ENCODE results near the gene CENPN. TPM values are rescaled to one million over a fixed set of nuclear protein-coding genes. Genes with fewer than 3 reads are reported as not detected.

The CENPN gene
- total RNA-seq, 1 experiment from 2014 or later: 56.6 TPM

- peaks cover 8% of the 10 kb centered on the region; the same call in 1 of the 2 replicates for H3K36me3 ChIP-seq (ENCODE audit: control insufficient read depth, insufficient read depth, low read length)
- no peaks in the 10 kb centered on the region for H3K27me3 ChIP-seq (ENCODE audit: control insufficient read depth, insufficient read depth, low read length)
- BruUV-seq (replicated peaks): no TSS peak
- TF ChIP-seq POLR2AphosphoS5 (IDR thresholded peaks at IDR 0.05; ENCODE audit: low read depth, low read length): no peak
- TF ChIP-seq, protein P1, sequence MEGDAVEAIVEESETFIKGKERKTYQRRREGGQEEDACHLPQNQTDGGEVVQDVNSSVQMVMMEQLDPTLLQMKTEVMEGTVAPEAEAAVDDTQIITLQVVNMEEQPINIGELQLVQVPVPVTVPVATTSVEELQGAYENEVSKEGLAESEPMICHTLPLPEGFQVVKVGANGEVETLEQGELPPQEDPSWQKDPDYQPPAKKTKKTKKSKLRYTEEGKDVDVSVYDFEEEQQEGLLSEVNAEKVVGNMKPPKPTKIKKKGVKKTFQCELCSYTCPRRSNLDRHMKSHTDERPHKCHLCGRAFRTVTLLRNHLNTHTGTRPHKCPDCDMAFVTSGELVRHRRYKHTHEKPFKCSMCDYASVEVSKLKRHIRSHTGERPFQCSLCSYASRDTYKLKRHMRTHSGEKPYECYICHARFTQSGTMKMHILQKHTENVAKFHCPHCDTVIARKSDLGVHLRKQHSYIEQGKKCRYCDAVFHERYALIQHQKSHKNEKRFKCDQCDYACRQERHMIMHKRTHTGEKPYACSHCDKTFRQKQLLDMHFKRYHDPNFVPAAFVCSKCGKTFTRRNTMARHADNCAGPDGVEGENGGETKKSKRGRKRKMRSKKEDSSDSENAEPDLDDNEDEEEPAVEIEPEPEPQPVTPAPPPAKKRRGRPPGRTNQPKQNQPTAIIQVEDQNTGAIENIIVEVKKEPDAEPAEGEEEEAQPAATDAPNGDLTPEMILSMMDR (IDR thresholded peaks at IDR 0.05): peak; percentile 68
- DNase-seq (ENCODE audit: low read depth, low spot score): no peak
- H3K4me1 ChIP-seq (ENCODE audit: control insufficient read depth, insufficient read depth, low read length): peaks cover 8% of the 10 kb centered on the region
- H3K4me3 ChIP-seq (ENCODE audit: low read depth in 2 of 2, low read length in 2 of 2): peak overlapping the region; percentile 84 to 88
- no peaks in the 10 kb centered on the region for H3K9me3 ChIP-seq (ENCODE audit: control insufficient read depth, insufficient read depth, low read depth, low read length)
- ATAC-seq: no peak
- in situ Hi-C loops (cut with HindIII; ENCODE audit: low pct_unique_long_range_greater_than_20kb, low sequenced_read_pairs) (no loop called here), intact Hi-C loops (cut with micrococcal nuclease; ENCODE audit: unreplicated experiment) (loop anchor here (10.0 kb wide), 1 partner anchor 730 kb away; no protein-coding TSS in a partner anchor)
- H3K27ac ChIP-seq (ENCODE audit: low read length): peak overlapping the region; percentile 88
- POLR2A ChIA-PET: interaction anchor here (0.6 kb wide), 1 partner anchor 13 kb away, joined by 8 read pairs; no protein-coding TSS in a partner anchor
- CTCF ChIA-PET: interaction anchor here (0.8 to 1.2 kb wide), 2 partner anchors 72 to 887 kb away, joined by 3 to 4 read pairs; partner anchors contain the start of gene C16orf46
These were observed 2.2 kb upstream of the CENPN start for GRCh38 chr16:81004646-81005353.

DNA sequence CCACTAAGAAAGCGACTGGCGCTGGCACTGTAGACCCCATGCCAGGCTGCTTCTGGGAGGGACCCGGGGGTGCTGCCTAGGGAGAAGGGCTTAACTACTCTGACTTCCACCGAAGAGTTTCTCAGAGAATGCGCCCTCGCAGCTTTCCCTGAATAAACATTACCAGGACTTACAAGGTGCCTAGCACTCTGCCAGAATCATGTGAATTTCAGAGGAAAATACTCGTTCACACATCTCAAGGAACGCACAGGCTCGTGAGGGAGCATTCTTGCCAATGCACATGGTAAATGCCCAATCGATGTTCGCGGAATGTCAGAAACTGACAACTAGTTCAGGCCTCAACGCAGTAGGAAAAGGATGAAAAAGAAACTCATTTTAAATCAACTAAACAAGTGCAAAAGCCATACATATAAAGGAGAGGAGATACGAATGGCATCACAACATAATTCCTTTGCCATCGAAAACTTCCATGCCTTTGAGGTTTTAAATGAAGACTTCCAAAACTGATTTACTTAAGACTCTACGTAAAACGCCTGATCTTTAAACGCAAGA, 1.3 kb upstream of the CENPN start:
- no peak for TF ChIP-seq SIN3A (IDR thresholded peaks at IDR 0.05; ENCODE audit: borderline replicate concordance, insufficient read depth, low read depth, low read length)
- no peak for TF ChIP-seq POLR2AphosphoS5 (IDR thresholded peaks at IDR 0.05; ENCODE audit: low read depth, low read length)
- TF ChIP-seq TCF7L2 (IDR thresholded peaks at IDR 0.05; ENCODE audit: low read depth, low read length): no peak
- TF ChIP-seq, protein P2, sequence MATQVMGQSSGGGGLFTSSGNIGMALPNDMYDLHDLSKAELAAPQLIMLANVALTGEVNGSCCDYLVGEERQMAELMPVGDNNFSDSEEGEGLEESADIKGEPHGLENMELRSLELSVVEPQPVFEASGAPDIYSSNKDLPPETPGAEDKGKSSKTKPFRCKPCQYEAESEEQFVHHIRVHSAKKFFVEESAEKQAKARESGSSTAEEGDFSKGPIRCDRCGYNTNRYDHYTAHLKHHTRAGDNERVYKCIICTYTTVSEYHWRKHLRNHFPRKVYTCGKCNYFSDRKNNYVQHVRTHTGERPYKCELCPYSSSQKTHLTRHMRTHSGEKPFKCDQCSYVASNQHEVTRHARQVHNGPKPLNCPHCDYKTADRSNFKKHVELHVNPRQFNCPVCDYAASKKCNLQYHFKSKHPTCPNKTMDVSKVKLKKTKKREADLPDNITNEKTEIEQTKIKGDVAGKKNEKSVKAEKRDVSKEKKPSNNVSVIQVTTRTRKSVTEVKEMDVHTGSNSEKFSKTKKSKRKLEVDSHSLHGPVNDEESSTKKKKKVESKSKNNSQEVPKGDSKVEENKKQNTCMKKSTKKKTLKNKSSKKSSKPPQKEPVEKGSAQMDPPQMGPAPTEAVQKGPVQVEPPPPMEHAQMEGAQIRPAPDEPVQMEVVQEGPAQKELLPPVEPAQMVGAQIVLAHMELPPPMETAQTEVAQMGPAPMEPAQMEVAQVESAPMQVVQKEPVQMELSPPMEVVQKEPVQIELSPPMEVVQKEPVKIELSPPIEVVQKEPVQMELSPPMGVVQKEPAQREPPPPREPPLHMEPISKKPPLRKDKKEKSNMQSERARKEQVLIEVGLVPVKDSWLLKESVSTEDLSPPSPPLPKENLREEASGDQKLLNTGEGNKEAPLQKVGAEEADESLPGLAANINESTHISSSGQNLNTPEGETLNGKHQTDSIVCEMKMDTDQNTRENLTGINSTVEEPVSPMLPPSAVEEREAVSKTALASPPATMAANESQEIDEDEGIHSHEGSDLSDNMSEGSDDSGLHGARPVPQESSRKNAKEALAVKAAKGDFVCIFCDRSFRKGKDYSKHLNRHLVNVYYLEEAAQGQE (IDR thresholded peaks at IDR 0.05; ENCODE audit: insufficient read depth in 1 of 2, low read depth in 2 of 2, low read length in 1 of 2): no peak
- TF ChIP-seq, protein P1 (IDR thresholded peaks at IDR 0.05): no peak
- intact Hi-C loops (cut with micrococcal nuclease; ENCODE audit: unreplicated experiment) (loop anchor here (10.0 kb wide), 1 partner anchor 729 kb away; no protein-coding TSS in a partner anchor), in situ Hi-C loops (cut with HindIII; ENCODE audit: low pct_unique_long_range_greater_than_20kb, low sequenced_read_pairs) (no loop called here)
- Histone ChIP-seq H3K27me3 (ENCODE audit: control insufficient read depth, insufficient read depth, low read length) (no peaks in the 10 kb centered on the region), H3K4me3 (ENCODE audit: low read depth in 2 of 2, low read length in 2 of 2) (peak overlapping the region; percentile 84 to 88), H3K9me3 (ENCODE audit: control insufficient read depth, insufficient read depth, low read depth, low read length) (no peaks in the 10 kb centered on the region), H3K36me3 (ENCODE audit: control insufficient read depth, insufficient read depth, low read length) (peaks cover 8% of the 10 kb centered on the region; the same call in 1 of the 2 replicates), H3K27ac (ENCODE audit: low read length) (peak overlapping the region; percentile 88), H3K4me1 (ENCODE audit: control insufficient read depth, insufficient read depth, low read length) (peaks cover 8% of the 10 kb centered on the region)
- TSS peak; percentile 65 for BruUV-seq (replicated peaks)
- ATAC-seq (no peak), DNase-seq (ENCODE audit: low read depth, low spot score) (no peak)
- CTCF ChIA-PET: interaction anchor here (0.5 kb wide), 1 partner anchor 12 kb away, joined by 3 read pairs; no protein-coding TSS in a partner anchor
- POLR2A ChIA-PET: no interaction called here
